Spleen (tissue), 11 donors: ENCODE data around the gene ADGRD1. TPM values are rescaled to one million over a fixed set of nuclear protein-coding genes. Genes with fewer than 3 reads are reported as not detected.

Experiments
- DNase-seq: peaks from one replicate; pipeline ENCODE4 v3.0.0-alpha.2; 2020
- H3K27ac ChIP-seq, 8 donors: fragments of 200-600 bp; sonication (generic) in 7 of 8; 1 replicate in 4 of 8; 2 replicates in 4 of 8; pipeline versions ENCODE4 v1.5.0 to v1.8.0; 2016 to 2021; ENCODE audit warnings: inconsistent platforms in 4 of 8, mild to moderate bottlenecking in 4 of 8, moderate library complexity in 1 of 8
- H3K27me3 ChIP-seq, 7 donors: fragments of 200-600 bp; sonication (generic) in 6 of 7; replicated peaks in 1 of 7; 1 replicate in 4 of 7; 2 replicates in 3 of 7; pipeline versions ENCODE4 v1.5.0 to v1.8.0; 2016 to 2021; ENCODE audit warnings: inconsistent platforms in 3 of 7, mild to moderate bottlenecking in 1 of 7
- H3K36me3 ChIP-seq, 6 donors: fragments of 200-600 bp; sonication (generic) in 5 of 6; 1 replicate in 4 of 6; 2 replicates in 2 of 6; pipeline versions ENCODE4 v1.5.0 to v1.8.0; 2016 to 2021; ENCODE audit warnings: inconsistent platforms in 2 of 6
- H3K4me1 ChIP-seq, 6 donors: fragments of 200-600 bp; sonication (generic) in 5 of 6; 1 replicate in 3 of 6; 2 replicates in 3 of 6; pipeline versions ENCODE4 v1.5.0 to v1.8.0; 2016 to 2021; ENCODE audit warnings: inconsistent platforms in 3 of 6
- H3K4me3 ChIP-seq, 8 donors: fragments of 200-600 bp; sonication (generic) in 7 of 8; 1 replicate in 4 of 8; 2 replicates in 4 of 8; pipeline versions ENCODE4 v1.5.0 to v1.8.0; 2016 to 2021; ENCODE audit warnings: inconsistent platforms in 4 of 8, mild to moderate bottlenecking in 4 of 8, moderate library complexity in 2 of 8
- H3K9me3 ChIP-seq, 8 donors: fragments of 200-600 bp; sonication (generic) in 7 of 8; 1 replicate in 4 of 8; 2 replicates in 4 of 8; pipeline versions ENCODE4 v1.5.0 to v1.8.0; 2016 to 2021; ENCODE audit warnings: inconsistent platforms in 4 of 8
- CTCF ChIP-seq, 11 experiments: fragments of 200-600 bp in 7 of 11; fragments of 450-650 bp in 4 of 11; sonication (generic) in 4 of 11; IDR thresholded peaks in 8 of 11; conservative IDR thresholded peaks in 3 of 11; 1 replicate in 7 of 11; 2 replicates in 4 of 11; pipeline versions ENCODE4 v1.4.0 to v1.8.0; 2016 to 2021; ENCODE audit warnings: antibody characterized with exemption in 11 of 11, inconsistent platforms in 4 of 11, mild to moderate bottlenecking in 1 of 11
- POLR2A ChIP-seq, 3 donors: fragments of 450-650 bp; IDR thresholded peaks; one replicate each; pipeline ENCODE4 v1.5.1; 2017; ENCODE audit warnings: antibody characterized with exemption in 3 of 3, mild to moderate bottlenecking in 1 of 3
- POLR2AphosphoS5 ChIP-seq, 3 donors: sonication (generic); formaldehyde crosslinking; IDR thresholded peaks; one replicate each; pipeline ENCODE4 v1.5.1; 2017; ENCODE audit warnings: antibody characterized with exemption in 3 of 3
- WGBS, 5 donors: extraction: QIAGEN DNeasy Blood & Tissue Kit in 3 of 5; methylation state at CpG; one replicate each; pipeline versions ENCODE4 v1.1.5 to v1.1.7; 2013 to 2018; 5-methylcytosine and 5-hydroxymethylcytosine counted together
- intact Hi-C: fragments of 100-400 bp; cut with DNase I; formaldehyde crosslinking; loops from one replicate; pipeline ENCODE4 v1.15.0; 2023; ENCODE audit warnings: low total_unique reads
- polyA plus RNA-seq, 3 donors: library from polyadenylated mRNA; stranded (reverse); fragments of 200-250 nt; gene quantifications; one replicate each; pipeline ENCODE4 v1.2.1, GENCODE V29; 2013
- total RNA-seq, 7 donors: library from RNA; depleted of rRNA in 3 of 7; stranded (reverse); fragments of >200 nt in 3 of 7; fragmentation: NEBNext Ultra II Directional in 4 of 7; extraction: Animal tissue kit (Norgen Biotek cat#: 25700) in 4 of 7; gene quantifications; one replicate each; pipeline versions ENCODE4 v1.1.0 to v1.2.1, GENCODE V29; 2016 to 2021
- donor health status: healthy with polysubstance abuse.
- donor health status: DM: no; HTN: no; CAD: no; lungs with moderate emphysema.
- donor health status: DM: no; HTN: no; CAD: no.
- donor health status: Bipolar disorder and iron deficiency.
- donor health status: healthy.
- donor health status: DM: no; HTN: no; CAD: no.
- donor health status: DM: yes; HTN: yes; CAD: no.

Gene ADGRD1
- total and polyA plus RNA-seq, 10 donors = 0.89 to 9.7 (median 4.8) TPM

- DNase-seq = no peak
- H3K4me1 ChIP-seq = peaks cover 0 to 4% (median 0%) of the 10 kb centered on the region in 6 donors
- H3K36me3 ChIP-seq = no peaks in the 10 kb centered on the region
- peaks cover 0 to 28% (median 7%) of the 10 kb centered on the region in 7 donors for H3K27me3 ChIP-seq
- TF ChIP-seq POLR2AphosphoS5 (IDR thresholded peaks at IDR 0.05) (no peak), CTCF (IDR thresholded peaks at IDR 0.05 in 8 of 11, conservative IDR thresholded peaks at IDR 0.05 in 3 of 11) (no peak), POLR2A (IDR thresholded peaks at IDR 0.05) (no peak)
- no peak overlapping the region for H3K27ac ChIP-seq
- H3K9me3 ChIP-seq = peaks cover 0 to 23% (median 18%) of the 10 kb centered on the region in 8 donors
- WGBS, 5 donors = 2 to 85% (median 46%) methylated on average over 1 of the region's 1 CpG
- intact Hi-C loops = no loop called here
- H3K4me3 ChIP-seq = no peak overlapping the region
Measured at GRCh38 chr12:130911193-130911592, 42.5 kb upstream of the ADGRD1 start.

GRCh38 chr12:130911933-130912332, 41.8 kb upstream of the ADGRD1 start:
- DNase-seq = no peak
- H3K27ac ChIP-seq = no peak overlapping the region
- peaks cover 0 to 8% (median 0%) of the 10 kb centered on the region in 6 donors for H3K4me1 ChIP-seq
- H3K4me3 ChIP-seq = no peak overlapping the region
- H3K27me3 ChIP-seq = peaks cover 0 to 35% (median 8%) of the 10 kb centered on the region in 7 donors
- H3K9me3 ChIP-seq = peaks cover 0 to 23% (median 18%) of the 10 kb centered on the region in 8 donors
- no peaks in the 10 kb centered on the region for H3K36me3 ChIP-seq
- intact Hi-C loops = no loop called here
- TF ChIP-seq POLR2AphosphoS5 (IDR thresholded peaks at IDR 0.05) (no peak), POLR2A (IDR thresholded peaks at IDR 0.05) (no peak), CTCF (IDR thresholded peaks at IDR 0.05 in 8 of 11, conservative IDR thresholded peaks at IDR 0.05 in 3 of 11) (no peak)

GRCh38 chr12:130916241-130916911, 37.3 kb upstream of the ADGRD1 start:
- peak overlapping the region in 1 of 8 donors; percentile 19 for H3K4me3 ChIP-seq
- H3K27ac ChIP-seq = no peak overlapping the region
- WGBS, 5 donors = 22 to 36% (median 24%) methylated on average over 32 to 37 of the region's 37 CpGs
- TF ChIP-seq CTCF (IDR thresholded peaks at IDR 0.05 in 8 of 11, conservative IDR thresholded peaks at IDR 0.05 in 3 of 11) (peak; percentile 33 to 83 (median 66)), POLR2A (IDR thresholded peaks at IDR 0.05) (no peak), POLR2AphosphoS5 (IDR thresholded peaks at IDR 0.05) (peak in 1 of 3 donors; percentile 12)
- H3K27me3 ChIP-seq = peaks cover 0 to 44% (median 8%) of the 10 kb centered on the region in 7 donors
- H3K4me1 ChIP-seq = peaks cover 0 to 8% (median 0%) of the 10 kb centered on the region in 6 donors
- intact Hi-C loops = loop anchor here (5.0 kb wide), 1 partner anchor 216 kb away; no protein-coding TSS in a partner anchor
- no peaks in the 10 kb centered on the region for H3K36me3 ChIP-seq
- peak; percentile 78 for DNase-seq
- H3K9me3 ChIP-seq = peaks cover 0 to 13% (median 10%) of the 10 kb centered on the region in 8 donors

GRCh38 chr12:130917607-130918006, 36.1 kb upstream of the ADGRD1 start:
- intact Hi-C loops = loop anchor here (5.0 kb wide), 1 partner anchor 215 kb away; no protein-coding TSS in a partner anchor
- TF ChIP-seq POLR2AphosphoS5 (IDR thresholded peaks at IDR 0.05) (no peak), POLR2A (IDR thresholded peaks at IDR 0.05) (no peak), CTCF (IDR thresholded peaks at IDR 0.05 in 8 of 11, conservative IDR thresholded peaks at IDR 0.05 in 3 of 11) (no peak)
- Histone ChIP-seq H3K9me3 (peaks cover 0 to 9% (median 1%) of the 10 kb centered on the region in 8 donors), H3K36me3 (no peaks in the 10 kb centered on the region), H3K27me3 (peaks cover 0 to 44% (median 8%) of the 10 kb centered on the region in 7 donors), H3K4me1 (peaks cover 0 to 8% (median 0%) of the 10 kb centered on the region in 6 donors), H3K4me3 (no peak overlapping the region), H3K27ac (no peak overlapping the region)
- WGBS, 5 donors = 87 to 93% (median 89%) methylated on average over 13 of the region's 13 CpGs
- no peak for DNase-seq
